Myocyte (in vitro differentiated cells): ENCODE results near the gene IFIT2. TPM values are rescaled to one million over a fixed set of nuclear protein-coding genes. Genes with fewer than 3 reads are reported as not detected.
"Not testable (repeated sequence)": the region's sequence is repeated elsewhere in the genome, so short reads cannot be mapped to it uniquely, and the experiment has no call there.

Experiments used
- DNase-seq: peaks from one replicate; pipeline ENCODE4 v3.0.0-alpha.2; 2012; ENCODE audit warnings: low read depth
- total RNA-seq: library from RNA; depleted of rRNA; stranded (reverse); fragments of >200 nt; gene quantifications from 2 replicates; pipeline ENCODE4 v1.2.3, GENCODE V29; 2014

IFIT2 gene
- total RNA-seq, 1 donor from 2014 or later: 7.1 TPM

- peak; percentile 27 for DNase-seq
Measured at GRCh38 chr10:89337484-89337883, 35.6 kb downstream of the IFIT2 start.

- DNase-seq: no peak
Measured at GRCh38 chr10:89338713-89339112, 36.9 kb downstream of the IFIT2 start.

GRCh38 chr10:89339875-89340274 is 38.0 kb downstream of the IFIT2 start:
- DNase-seq: no peak

GRCh38 chr10:89341649-89342048 is 39.8 kb downstream of the IFIT2 start:
- no peak for DNase-seq

GRCh38 chr10:89342206-89342958 is 40.5 kb downstream of the IFIT2 start:
- DNase-seq: peak; percentile 77

GRCh38 chr10:89343089-89343767 is 41.4 kb downstream of the IFIT2 start:
- no peak for DNase-seq

GRCh38 chr10:89344156-89344555 is 42.3 kb downstream of the IFIT2 start:
- no peak for DNase-seq

GRCh38 chr10:89345367-89346000 is 43.6 kb downstream of the IFIT2 start:
- DNase-seq: no peak

- peak; percentile 24 for DNase-seq
Measured at GRCh38 chr10:89346405-89347254, 44.8 kb downstream of the IFIT2 start.

GRCh38 chr10:89347701-89348457 is 46.0 kb downstream of the IFIT2 start:
- DNase-seq: no peak

GRCh38 chr10:89348481-89348880 is 46.6 kb downstream of the IFIT2 start:
- no peak for DNase-seq

- DNase-seq: no peak
Measured at GRCh38 chr10:89348975-89349374, 47.1 kb downstream of the IFIT2 start.

- not testable (repeated sequence) for DNase-seq
Measured at GRCh38 chr10:89350631-89351315, 48.9 kb downstream of the IFIT2 start.

- no peak for DNase-seq
Measured at GRCh38 chr10:89351412-89351779, 49.5 kb downstream of the IFIT2 start.

GRCh38 chr10:89351780-89352597 is 50.1 kb downstream of the IFIT2 start:
- peak; percentile 91 for DNase-seq

- no peak for DNase-seq
Measured at GRCh38 chr10:89352802-89353201, 51.0 kb downstream of the IFIT2 start.

- DNase-seq: no peak
Measured at GRCh38 chr10:89355394-89355931, 53.6 kb downstream of the IFIT2 start.

- no peak for DNase-seq
Measured at GRCh38 chr10:89357096-89357495, 55.2 kb downstream of the IFIT2 start.

- no peak for DNase-seq
Measured at GRCh38 chr10:89357975-89358374, 56.1 kb downstream of the IFIT2 start.
